GM12878 (cell line): ENCODE data around the gene CCN6. TPM values are rescaled to one million over a fixed set of nuclear protein-coding genes. Genes with fewer than 3 reads are reported as not detected.
A peak's percentile ranks its signal among the peaks of the same experiment; 100 is the strongest.

Experiments
- ATAC-seq: fragments of 200-7000 bp; cut with Tn5 transposase; 3 replicates; pipeline ENCODE4 v1.9.1; 2020; ENCODE audit warnings: mild to moderate bottlenecking, moderate library complexity
- BruUV-seq: library from RNA; stranded (reverse); fragments of 400-500 nt; replicated peaks from 2 replicates; lab custom pipeline; 2021; lab: Mats Ljungman, UMichigan
- CTCF ChIA-PET: fragments of 300-600 bp; sonication (Branson Sonifier 250); formaldehyde crosslinking; extraction: SDS; loops from one replicate; lab custom pipeline; 2021; ENCODE audit warnings: inconsistent platforms; lab: Yijun Ruan, JAX
- POLR2A ChIA-PET: fragments of 350-600 bp; formaldehyde crosslinking; extraction: SDS; loops from one replicate; lab custom pipeline; 2021; ENCODE audit warnings: inconsistent platforms; lab: Charles Lee
- RAD21 ChIA-PET: fragments of 300-600 bp; sonication (Branson Sonifier 250); formaldehyde crosslinking; loops from one replicate; lab custom pipeline; 2023; ENCODE audit warnings: antibody characterized with exemption; ENCODE audit not compliant: unreplicated experiment; lab: Charles Lee
- SMC1A ChIA-PET: fragments of 300-600 bp; sonication (Branson Sonifier 250); formaldehyde crosslinking; loops from one replicate; lab custom pipeline; 2023; ENCODE audit not compliant: unreplicated experiment, uncharacterized antibody; lab: Charles Lee
- DNase-seq: peaks from one replicate; pipeline ENCODE4 v3.0.0-alpha.2; 2011; ENCODE audit warnings: low read depth, low spot score
- FAIRE-seq: peaks from 3 replicates; lab custom pipeline; 2011; peaks lifted over from hg19 to GRCh38; lab: Jason Lieb, UNC
- H2AFZ ChIP-seq: 2 replicates; pipeline ENCODE4 v1.6.0; 2011; ENCODE audit warnings: low read depth, low read length, control low read depth; ENCODE audit not compliant: control insufficient read depth
- H3K27ac ChIP-seq: 2 replicates; pipeline ENCODE4 v1.5.1; 2011; ENCODE audit warnings: control low read depth; ENCODE audit not compliant: control insufficient read depth, insufficient read depth
- H3K27me3 ChIP-seq, 2 experiments: replicated peaks in 1 of 2; 2 replicates each; pipeline versions ENCODE4 v1.6.0 to v1.6.1; 2011; ENCODE audit warnings: low read length in 1 of 2; ENCODE audit not compliant: control insufficient read depth in 2 of 2, insufficient read depth in 2 of 2
- H3K36me3 ChIP-seq, 2 experiments: 2 replicates each; pipeline ENCODE4 v1.5.1; 2011; ENCODE audit warnings: low read length in 1 of 2; ENCODE audit not compliant: control insufficient read depth in 2 of 2, insufficient read depth in 2 of 2
- H3K4me1 ChIP-seq: 2 replicates; pipeline ENCODE4 v1.6.1; 2011; ENCODE audit warnings: mild to moderate bottlenecking, low read length, moderate library complexity, mixed read lengths; ENCODE audit not compliant: control insufficient read depth, insufficient read depth
- H3K4me2 ChIP-seq: 2 replicates; pipeline ENCODE4 v1.6.0; 2011; ENCODE audit warnings: control low read depth; ENCODE audit not compliant: control insufficient read depth, insufficient read depth
- H3K4me3 ChIP-seq: fragments of 200-600 bp; sonication (generic); 2 replicates; pipeline ENCODE4 v1.5.1; 2016
- H3K79me2 ChIP-seq: 2 replicates; pipeline ENCODE4 v1.6.0; 2011; ENCODE audit warnings: low read length; ENCODE audit not compliant: control insufficient read depth, insufficient read depth
- H3K9ac ChIP-seq: 2 replicates; pipeline ENCODE4 v1.8.0; 2011; ENCODE audit warnings: low read length, control low read depth, mixed read lengths; ENCODE audit not compliant: control insufficient read depth, insufficient read depth
- H3K9me3 ChIP-seq: replicated peaks from 3 replicates; pipeline ENCODE4 v1.5.1; 2011; ENCODE audit warnings: mild to moderate bottlenecking, low read length; ENCODE audit not compliant: control insufficient read depth, insufficient read depth
- H4K20me1 ChIP-seq: 2 replicates; pipeline ENCODE4 v1.6.0; 2011; ENCODE audit not compliant: control insufficient read depth, insufficient read depth
- MTA2 ChIP-seq: fragments of 450-650 bp; IDR thresholded peaks from 2 replicates; pipeline ENCODE4 v1.6.1; 2016; ENCODE audit warnings: low read depth, mild to moderate bottlenecking, moderate library complexity
- RAD21 ChIP-seq: IDR thresholded peaks from 2 replicates; pipeline ENCODE4 v1.6.1; 2011; ENCODE audit warnings: mild to moderate bottlenecking, low read depth, low read length, moderate library complexity; ENCODE audit not compliant: insufficient read depth
- RCOR1 ChIP-seq: conservative IDR thresholded peaks from 2 replicates; pipeline ENCODE4 v1.6.1; 2012; ENCODE audit warnings: low read depth, low read length, improper control_type of control experiment
- SMC3 ChIP-seq: IDR thresholded peaks from 2 replicates; pipeline ENCODE4 v1.6.1; 2011; ENCODE audit warnings: low read length, improper control_type of control experiment, borderline replicate concordance
- SP1 ChIP-seq: IDR thresholded peaks from one replicate; pipeline ENCODE4 v1.6.1; 2011; ENCODE audit warnings: low read depth, low read length
- WGBS: methylation state at CpG from one replicate; pipeline ENCODE4 v1.1.6; 2016; ENCODE audit warnings: low lambda C conversion rate; ENCODE audit not compliant: insufficient replicate concordance, insufficient coverage; ENCODE audit errors: missing lambda C conversion rate; 5-methylcytosine and 5-hydroxymethylcytosine counted together
- in situ Hi-C: fragments of 300-500 bp; cut with MboI; formaldehyde crosslinking; loops from 9 replicates; pipeline ENCODE4 v1.14.3; 2018; ENCODE audit warnings: mixed read lengths
- intact Hi-C: fragments of 100-400 bp; cut with micrococcal nuclease; formaldehyde crosslinking; loops from one replicate; pipeline ENCODE4 v1.14.2; 2022; ENCODE audit not compliant: unreplicated experiment
- polyA plus RNA-seq, 11 experiments: library from polyadenylated mRNA; depleted of rRNA in 4 of 11; unstranded in 6 of 11; stranded (reverse) in 5 of 11; fragments of >200 nt; fragmentation: Nextera tagmentation in 4 of 11; fragmentation: Illumina TruSeq in 1 of 11; extraction: Ambion mirVana in 4 of 11; extraction: Trizol in 1 of 11; gene quantifications; 1 replicate in 1 of 11; 2 replicates in 10 of 11; pipeline versions ENCODE4 v1.2.1 to v1.2.3, GENCODE V29; 2011 to 2016; ENCODE audit warnings: inconsistent platforms in 2 of 11, missing spikeins in 2 of 11, low read depth in 1 of 11
- total RNA-seq, 4 experiments: library from RNA; depleted of rRNA in 3 of 4; stranded (reverse); fragments of >200 nt in 3 of 4; fragmentation: Illumina TruSeq in 1 of 4; extraction: Trizol in 1 of 4; gene quantifications; 2 replicates each; pipeline versions ENCODE4 v1.2.1 to v1.2.3, GENCODE V29; 2013 to 2021
- TF ChIP-seq, protein P1 (sequence below), 3 experiments: IDR thresholded peaks in 2 of 3; conservative IDR thresholded peaks in 1 of 3; 2 replicates each; pipeline ENCODE4 v1.5.1; 2011; ENCODE audit warnings: low read depth in 3 of 3, low read length in 3 of 3, mild to moderate bottlenecking in 3 of 3, control low read depth in 2 of 3, moderate library complexity in 2 of 3, inconsistent platforms in 1 of 3, mixed read lengths in 1 of 3; ENCODE audit not compliant: control insufficient read depth in 2 of 3, insufficient read depth in 1 of 3; ENCODE audit errors: extremely low read depth in 1 of 3

The CCN6 gene
- total and polyA plus RNA-seq, 10 of the 15 experiments (the other 5 are each of a cell fraction or from before 2014, with no cell fraction given) = 0.05 to 0.24 (median 0.19) TPM; not detected in 5

DNA sequence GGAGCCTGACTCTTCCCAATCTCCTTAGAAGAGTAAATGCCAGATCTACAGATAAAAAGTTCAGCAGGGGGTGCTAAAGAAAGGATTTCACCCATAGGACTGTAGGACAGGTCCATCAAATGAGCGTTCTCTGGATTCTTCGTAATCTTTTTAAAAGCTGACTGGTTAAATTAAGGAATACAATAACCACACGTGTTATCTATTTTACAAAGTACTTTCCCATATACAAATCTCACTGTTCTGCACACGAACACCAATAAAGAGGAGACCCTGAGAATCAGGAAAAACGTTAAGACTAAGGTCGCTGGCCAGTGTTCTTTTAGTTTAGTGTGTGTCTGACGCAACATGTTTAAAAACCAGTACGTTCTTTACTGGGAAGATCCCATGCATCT lies 32.8 kb downstream of the CCN6 start:
- RAD21 ChIA-PET = interaction anchor here (0.9 to 2.5 kb wide), 4 partner anchors 14 to 224 kb away, joined by 3 to 16 read pairs (median 4); no protein-coding TSS in a partner anchor
- peak; percentile 54 for ATAC-seq
- POLR2A ChIA-PET = no interaction called here
- SMC1A ChIA-PET = interaction anchor here (0.9 to 3.0 kb wide), 9 partner anchors 10 to 827 kb away, joined by 3 to 12 read pairs (median 4); a partner anchor contains a TSS
- Histone ChIP-seq H4K20me1 (no peaks in the 10 kb centered on the region), H3K4me1 (no peaks in the 10 kb centered on the region), H3K9ac (peak overlapping the region; percentile 67), H3K4me2 (peak overlapping the region; percentile 77), H3K27me3 (peaks cover 0 to 4% of the 10 kb centered on the region in 2 experiments; a peak in 1 of 4 replicates), H3K36me3 (no peaks in the 10 kb centered on the region), H2AFZ (peak overlapping the region; percentile 92), H3K27ac (peak overlapping the region; percentile 49), H3K9me3 (no peaks in the 10 kb centered on the region), H3K79me2 (no peaks in the 10 kb centered on the region), H3K4me3 (peak overlapping the region; percentile 88)
- TF ChIP-seq RCOR1 = no peak
- TF ChIP-seq RAD21 = peak; percentile 22; the same call in 1 of the 2 replicates
- no peak for TF ChIP-seq MTA2
- TF ChIP-seq SMC3 = 0 out of 2 replicates have a peak, but pooled peaks have one; percentile 18
- TF ChIP-seq, protein P1, sequence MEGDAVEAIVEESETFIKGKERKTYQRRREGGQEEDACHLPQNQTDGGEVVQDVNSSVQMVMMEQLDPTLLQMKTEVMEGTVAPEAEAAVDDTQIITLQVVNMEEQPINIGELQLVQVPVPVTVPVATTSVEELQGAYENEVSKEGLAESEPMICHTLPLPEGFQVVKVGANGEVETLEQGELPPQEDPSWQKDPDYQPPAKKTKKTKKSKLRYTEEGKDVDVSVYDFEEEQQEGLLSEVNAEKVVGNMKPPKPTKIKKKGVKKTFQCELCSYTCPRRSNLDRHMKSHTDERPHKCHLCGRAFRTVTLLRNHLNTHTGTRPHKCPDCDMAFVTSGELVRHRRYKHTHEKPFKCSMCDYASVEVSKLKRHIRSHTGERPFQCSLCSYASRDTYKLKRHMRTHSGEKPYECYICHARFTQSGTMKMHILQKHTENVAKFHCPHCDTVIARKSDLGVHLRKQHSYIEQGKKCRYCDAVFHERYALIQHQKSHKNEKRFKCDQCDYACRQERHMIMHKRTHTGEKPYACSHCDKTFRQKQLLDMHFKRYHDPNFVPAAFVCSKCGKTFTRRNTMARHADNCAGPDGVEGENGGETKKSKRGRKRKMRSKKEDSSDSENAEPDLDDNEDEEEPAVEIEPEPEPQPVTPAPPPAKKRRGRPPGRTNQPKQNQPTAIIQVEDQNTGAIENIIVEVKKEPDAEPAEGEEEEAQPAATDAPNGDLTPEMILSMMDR (IDR thresholded peaks at IDR 0.05 in 2 of 3, conservative IDR thresholded peaks at IDR 0.05 in 1 of 3; ENCODE audit: control insufficient read depth in 2 of 3, extremely low read depth in 1 of 3, insufficient read depth in 1 of 3, low read depth in 3 of 3, low read length in 3 of 3) = peak in 1 of 3 experiments; percentile 28; a peak in 1 of 6 replicates
- no peak for TF ChIP-seq SP1
- no peak for FAIRE-seq
- intact Hi-C loops (loop anchor here (1.0 kb wide), 1 partner anchor 77 kb away; no protein-coding TSS in a partner anchor), in situ Hi-C loops (no loop called here)
- 0% methylated on average over 8 of the region's 8 CpGs for WGBS
- TSS peak; percentile 69 for BruUV-seq
- CTCF ChIA-PET = interaction anchor here (0.7 to 4.3 kb wide), 12 partner anchors 11 to 1077 kb away, joined by 3 to 33 read pairs (median 3); no protein-coding TSS in a partner anchor
- DNase-seq = peak; percentile 3
